Uterus (tissue), 2 donors: ENCODE data around the gene CERS6.

ENCODE experiments used
- POLR2A ChIP-seq, 2 donors: fragments of 450-650 bp; IDR thresholded peaks; one replicate each; pipeline ENCODE4 v1.6.1; 2016; ENCODE audit warnings: antibody characterized with exemption in 2 of 2, mild to moderate bottlenecking in 1 of 2, moderate library complexity in 1 of 2
- TF ChIP-seq, protein P1 (sequence below), 4 experiments: fragments of 200-600 bp in 2 of 4; fragments of 450-650 bp in 2 of 4; sonication (generic) in 2 of 4; IDR thresholded peaks; one replicate each; pipeline ENCODE4 v1.5.1; 2016 to 2019; ENCODE audit warnings: antibody characterized with exemption in 4 of 4, mild to moderate bottlenecking in 2 of 4, moderate library complexity in 1 of 4

DNA sequence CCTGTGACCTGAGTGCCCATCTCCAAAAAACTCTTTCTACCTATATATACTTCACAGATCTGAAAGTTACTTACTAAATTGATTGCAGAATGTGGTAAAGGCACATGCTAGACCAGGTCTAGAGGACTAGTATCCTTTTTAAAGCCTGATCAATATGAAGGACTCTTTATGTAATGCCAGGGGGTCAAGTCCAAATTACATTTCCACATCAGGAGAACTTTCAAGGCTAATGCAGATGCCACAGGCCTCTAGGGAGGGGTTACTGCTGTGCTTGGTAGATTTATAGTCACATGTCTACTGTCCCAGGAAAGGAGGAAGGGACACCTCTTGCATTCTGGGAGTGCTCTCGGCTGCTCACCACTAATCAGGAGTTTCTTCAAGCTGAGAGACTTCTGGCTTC, 227.9 kb downstream of the CERS6 start:
- TF ChIP-seq, protein P1, sequence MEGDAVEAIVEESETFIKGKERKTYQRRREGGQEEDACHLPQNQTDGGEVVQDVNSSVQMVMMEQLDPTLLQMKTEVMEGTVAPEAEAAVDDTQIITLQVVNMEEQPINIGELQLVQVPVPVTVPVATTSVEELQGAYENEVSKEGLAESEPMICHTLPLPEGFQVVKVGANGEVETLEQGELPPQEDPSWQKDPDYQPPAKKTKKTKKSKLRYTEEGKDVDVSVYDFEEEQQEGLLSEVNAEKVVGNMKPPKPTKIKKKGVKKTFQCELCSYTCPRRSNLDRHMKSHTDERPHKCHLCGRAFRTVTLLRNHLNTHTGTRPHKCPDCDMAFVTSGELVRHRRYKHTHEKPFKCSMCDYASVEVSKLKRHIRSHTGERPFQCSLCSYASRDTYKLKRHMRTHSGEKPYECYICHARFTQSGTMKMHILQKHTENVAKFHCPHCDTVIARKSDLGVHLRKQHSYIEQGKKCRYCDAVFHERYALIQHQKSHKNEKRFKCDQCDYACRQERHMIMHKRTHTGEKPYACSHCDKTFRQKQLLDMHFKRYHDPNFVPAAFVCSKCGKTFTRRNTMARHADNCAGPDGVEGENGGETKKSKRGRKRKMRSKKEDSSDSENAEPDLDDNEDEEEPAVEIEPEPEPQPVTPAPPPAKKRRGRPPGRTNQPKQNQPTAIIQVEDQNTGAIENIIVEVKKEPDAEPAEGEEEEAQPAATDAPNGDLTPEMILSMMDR (IDR thresholded peaks at IDR 0.05): no peak
- no peak for TF ChIP-seq POLR2A (IDR thresholded peaks at IDR 0.05)
